ENCODE data around the gene KIF13A.
"Not testable (repeated sequence)": the region's sequence is repeated elsewhere in the genome, so short reads cannot be mapped to it uniquely, and the experiment has no call there.

The KIF13A gene

GRCh38 chr6:17980329-17980728 lies 7.1 kb downstream of the KIF13A start:
- Histone ChIP-seq H3K4me1 (ENCODE audit: control insufficient read depth, low read depth, low read length) (peaks cover 8% of the 10 kb centered on the region), H3K9me3 (ENCODE audit: control insufficient read depth, low read depth, low read length) (no peaks in the 10 kb centered on the region), H3K4me3 (ENCODE audit: low read length) (no peak overlapping the region), H3K9ac (ENCODE audit: low read length) (no peak overlapping the region), H3K36me3 (ENCODE audit: control insufficient read depth, low read depth, low read length) (peaks cover 5% of the 10 kb centered on the region), H3K27me3 (ENCODE audit: control insufficient read depth, insufficient read depth, low read length) (no peaks in the 10 kb centered on the region), H3K27ac (ENCODE audit: low read length) (no peak overlapping the region)

GRCh38 chr6:17979479-17979878 lies 8.0 kb downstream of the KIF13A start:
- Histone ChIP-seq H3K4me3 (ENCODE audit: low read length) (no peak overlapping the region), H3K36me3 (ENCODE audit: control insufficient read depth, low read depth, low read length) (peaks cover 5% of the 10 kb centered on the region), H3K4me1 (ENCODE audit: control insufficient read depth, low read depth, low read length) (no peaks in the 10 kb centered on the region), H3K27me3 (ENCODE audit: control insufficient read depth, insufficient read depth, low read length) (no peaks in the 10 kb centered on the region), H3K9me3 (ENCODE audit: control insufficient read depth, low read depth, low read length) (no peaks in the 10 kb centered on the region), H3K9ac (ENCODE audit: low read length) (no peak overlapping the region), H3K27ac (ENCODE audit: low read length) (no peak overlapping the region)

- H3K27ac ChIP-seq (ENCODE audit: low read length); H3K9ac ChIP-seq (ENCODE audit: low read length); H3K36me3 ChIP-seq (ENCODE audit: control insufficient read depth, low read depth, low read length); H3K9me3 ChIP-seq (ENCODE audit: control insufficient read depth, low read depth, low read length); H3K27me3 ChIP-seq (ENCODE audit: control insufficient read depth, insufficient read depth, low read length); H3K4me3 ChIP-seq (ENCODE audit: low read length): not testable (repeated sequence)
- H3K4me1 ChIP-seq (ENCODE audit: control insufficient read depth, low read depth, low read length): peaks cover 20% of the 10 kb centered on the region
Measured at GRCh38 chr6:17976258-17976657, 11.2 kb downstream of the KIF13A start.

- no peak overlapping the region for H3K4me3 ChIP-seq (ENCODE audit: low read length)
- no peak overlapping the region for H3K9ac ChIP-seq (ENCODE audit: low read length)
- no peaks in the 10 kb centered on the region for H3K36me3 ChIP-seq (ENCODE audit: control insufficient read depth, low read depth, low read length)
- H3K27me3 ChIP-seq (ENCODE audit: control insufficient read depth, insufficient read depth, low read length): no peaks in the 10 kb centered on the region
- peaks cover 20% of the 10 kb centered on the region for H3K4me1 ChIP-seq (ENCODE audit: control insufficient read depth, low read depth, low read length)
- H3K9me3 ChIP-seq (ENCODE audit: control insufficient read depth, low read depth, low read length): no peaks in the 10 kb centered on the region
- no peak overlapping the region for H3K27ac ChIP-seq (ENCODE audit: low read length)
Measured at GRCh38 chr6:17974570-17975368, 12.7 kb downstream of the KIF13A start.

- no peaks in the 10 kb centered on the region for H3K27me3 ChIP-seq (ENCODE audit: control insufficient read depth, insufficient read depth, low read length)
- H3K9me3 ChIP-seq (ENCODE audit: control insufficient read depth, low read depth, low read length): no peaks in the 10 kb centered on the region
- H3K27ac ChIP-seq (ENCODE audit: low read length): no peak overlapping the region
- H3K4me1 ChIP-seq (ENCODE audit: control insufficient read depth, low read depth, low read length): peaks cover 20% of the 10 kb centered on the region
- H3K9ac ChIP-seq (ENCODE audit: low read length): no peak overlapping the region
- H3K36me3 ChIP-seq (ENCODE audit: control insufficient read depth, low read depth, low read length): no peaks in the 10 kb centered on the region
- H3K4me3 ChIP-seq (ENCODE audit: low read length): no peak overlapping the region
Measured at GRCh38 chr6:17972978-17973622, 14.3 kb downstream of the KIF13A start.

GRCh38 chr6:17972074-17972952 lies 15.1 kb downstream of the KIF13A start:
- no peaks in the 10 kb centered on the region for H3K27me3 ChIP-seq (ENCODE audit: control insufficient read depth, insufficient read depth, low read length)
- H3K4me1 ChIP-seq (ENCODE audit: control insufficient read depth, low read depth, low read length): peaks cover 20% of the 10 kb centered on the region
- no peaks in the 10 kb centered on the region for H3K9me3 ChIP-seq (ENCODE audit: control insufficient read depth, low read depth, low read length)
- H3K27ac ChIP-seq (ENCODE audit: low read length): no peak overlapping the region
- H3K9ac ChIP-seq (ENCODE audit: low read length): no peak overlapping the region
- no peaks in the 10 kb centered on the region for H3K36me3 ChIP-seq (ENCODE audit: control insufficient read depth, low read depth, low read length)
- no peak overlapping the region for H3K4me3 ChIP-seq (ENCODE audit: low read length)

DNA sequence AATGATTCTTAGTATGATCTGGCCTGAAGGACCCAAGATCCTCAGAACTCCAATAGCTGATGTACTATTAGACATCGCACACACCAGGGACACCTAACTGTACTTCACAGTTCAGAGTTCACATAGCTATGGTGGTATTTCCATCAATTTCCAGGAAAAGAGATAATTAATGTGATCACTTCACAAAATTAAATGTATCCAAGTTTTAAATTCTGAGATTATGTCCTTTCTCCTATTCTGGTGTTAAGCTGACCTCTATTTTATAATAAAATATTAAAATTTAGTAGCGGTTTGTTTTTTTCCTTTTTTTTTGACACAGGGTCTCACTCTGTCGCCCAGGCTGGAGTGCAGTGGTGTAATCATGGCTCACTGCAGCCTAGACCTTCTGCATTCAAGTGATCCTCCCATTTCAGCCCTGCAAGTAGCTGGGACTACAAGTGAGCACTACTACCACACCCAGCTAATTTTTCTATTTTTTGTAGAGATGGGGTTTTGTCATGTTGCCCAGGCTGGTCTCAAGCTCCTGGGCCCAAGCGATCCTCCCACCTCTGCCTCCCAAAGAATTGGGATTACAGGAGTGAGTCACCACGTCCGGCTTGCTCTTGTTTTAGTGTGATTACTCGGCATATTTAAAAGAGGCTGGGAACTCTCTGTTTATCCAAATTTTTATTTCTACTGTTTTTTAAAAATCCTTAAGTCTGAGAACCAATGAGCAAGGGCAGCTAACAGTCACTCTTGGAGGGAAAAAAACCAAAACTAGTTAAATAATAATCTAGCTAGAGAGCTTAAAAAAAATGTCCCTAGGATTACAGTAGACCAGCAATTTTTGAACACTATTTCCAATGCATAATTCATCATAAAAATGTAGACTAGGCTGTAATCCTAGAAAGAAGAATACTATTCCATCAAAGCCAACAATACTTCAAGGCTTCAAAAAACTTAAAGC lies 16.0 kb downstream of the KIF13A start:
- Histone ChIP-seq H3K27me3 (ENCODE audit: control insufficient read depth, insufficient read depth, low read length) (no peaks in the 10 kb centered on the region), H3K4me1 (ENCODE audit: control insufficient read depth, low read depth, low read length) (peaks cover 20% of the 10 kb centered on the region), H3K9ac (ENCODE audit: low read length) (no peak overlapping the region), H3K4me3 (ENCODE audit: low read length) (no peak overlapping the region), H3K36me3 (ENCODE audit: control insufficient read depth, low read depth, low read length) (no peaks in the 10 kb centered on the region), H3K9me3 (ENCODE audit: control insufficient read depth, low read depth, low read length) (no peaks in the 10 kb centered on the region), H3K27ac (ENCODE audit: low read length) (no peak overlapping the region)

GRCh38 chr6:17968876-17969275 lies 18.6 kb downstream of the KIF13A start:
- Histone ChIP-seq H3K9me3 (ENCODE audit: control insufficient read depth, low read depth, low read length) (no peaks in the 10 kb centered on the region), H3K4me3 (ENCODE audit: low read length) (no peak overlapping the region), H3K36me3 (ENCODE audit: control insufficient read depth, low read depth, low read length) (no peaks in the 10 kb centered on the region), H3K4me1 (ENCODE audit: control insufficient read depth, low read depth, low read length) (peaks cover 20% of the 10 kb centered on the region), H3K27ac (ENCODE audit: low read length) (no peak overlapping the region), H3K27me3 (ENCODE audit: control insufficient read depth, insufficient read depth, low read length) (no peaks in the 10 kb centered on the region), H3K9ac (ENCODE audit: low read length) (no peak overlapping the region)

DNA sequence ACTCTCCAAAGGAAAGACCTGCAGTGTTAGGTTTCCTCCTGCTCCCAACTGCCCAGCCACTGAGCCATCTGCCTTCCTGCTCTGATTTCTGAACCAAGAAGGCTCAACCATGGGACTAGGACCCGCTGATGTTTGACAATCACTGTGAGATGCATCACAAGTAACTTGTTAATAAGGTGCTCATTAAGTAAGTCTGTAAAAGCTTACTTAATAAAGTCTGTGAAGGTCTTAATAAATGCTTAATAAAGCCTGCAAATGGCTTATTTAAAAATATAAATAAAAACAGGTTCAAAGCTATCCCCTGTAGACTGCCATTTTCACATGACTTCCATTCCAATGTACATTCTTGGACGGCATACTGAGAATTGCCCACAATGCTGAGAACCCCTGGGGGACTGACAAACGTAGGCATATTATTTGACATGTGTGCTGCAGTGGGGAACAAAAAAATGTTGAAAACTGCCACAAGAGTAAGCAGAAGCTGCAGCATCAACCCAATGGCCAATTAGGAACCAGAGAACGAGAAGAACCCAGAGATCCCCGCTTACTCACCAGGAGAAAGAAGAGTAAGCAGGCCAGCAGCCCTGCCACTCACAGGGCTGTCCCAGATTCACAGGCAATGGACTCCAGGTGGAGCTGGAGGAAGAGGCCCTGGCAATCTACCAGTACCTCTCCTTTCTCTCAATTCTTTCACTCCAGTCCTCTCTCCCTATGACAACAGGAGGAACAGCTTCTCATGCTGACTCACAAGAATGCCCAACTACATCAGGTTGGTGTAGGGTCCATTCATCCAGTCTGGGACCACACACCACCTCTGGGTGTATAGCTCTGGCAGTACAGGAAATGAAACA lies 19.5 kb downstream of the KIF13A start:
- no peak overlapping the region for H3K4me3 ChIP-seq (ENCODE audit: low read length)
- H3K27me3 ChIP-seq (ENCODE audit: control insufficient read depth, insufficient read depth, low read length): no peaks in the 10 kb centered on the region
- no peak overlapping the region for H3K9ac ChIP-seq (ENCODE audit: low read length)
- peaks cover 13% of the 10 kb centered on the region for H3K4me1 ChIP-seq (ENCODE audit: control insufficient read depth, low read depth, low read length)
- no peaks in the 10 kb centered on the region for H3K9me3 ChIP-seq (ENCODE audit: control insufficient read depth, low read depth, low read length)
- H3K36me3 ChIP-seq (ENCODE audit: control insufficient read depth, low read depth, low read length): no peaks in the 10 kb centered on the region
- H3K27ac ChIP-seq (ENCODE audit: low read length): no peak overlapping the region

DNA sequence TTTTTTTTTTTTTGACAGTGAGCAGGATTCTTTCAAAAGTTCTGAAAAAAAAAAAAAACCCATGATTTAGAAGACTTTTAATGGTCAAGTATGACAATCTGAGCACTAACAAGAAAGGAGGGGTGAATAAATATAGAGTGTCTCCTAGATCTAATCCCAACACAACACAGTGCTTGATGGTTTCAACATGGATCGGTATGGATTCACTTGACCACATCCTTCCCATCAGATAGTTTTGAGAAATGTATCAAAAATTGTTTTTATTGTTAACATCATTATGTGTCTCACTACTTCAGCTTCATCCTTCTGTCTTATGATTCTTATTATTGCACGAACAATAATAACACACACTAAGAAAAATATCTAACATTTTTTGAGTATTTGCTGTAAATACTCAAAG lies 21.0 kb downstream of the KIF13A start:
- Histone ChIP-seq H3K36me3 (ENCODE audit: control insufficient read depth, low read depth, low read length) (no peaks in the 10 kb centered on the region), H3K9me3 (ENCODE audit: control insufficient read depth, low read depth, low read length) (no peaks in the 10 kb centered on the region), H3K4me3 (ENCODE audit: low read length) (no peak overlapping the region), H3K9ac (ENCODE audit: low read length) (no peak overlapping the region), H3K27me3 (ENCODE audit: control insufficient read depth, insufficient read depth, low read length) (no peaks in the 10 kb centered on the region), H3K27ac (ENCODE audit: low read length) (no peak overlapping the region), H3K4me1 (ENCODE audit: control insufficient read depth, low read depth, low read length) (no peaks in the 10 kb centered on the region)

Data from iPS-18a (cell line).